GM21423 (cell line): ENCODE measurements around the gene USP40.
A peak's percentile ranks its signal among the peaks of the same experiment; 100 is the strongest.

Experiments used
- ATAC-seq: cut with Tn5 transposase; IDR thresholded peaks from one replicate; pipeline ENCODE4 v1.9.1; 2021; ENCODE audit warnings: mild to moderate bottlenecking, moderate library complexity; ENCODE audit not compliant: unreplicated experiment

Gene USP40

DNA sequence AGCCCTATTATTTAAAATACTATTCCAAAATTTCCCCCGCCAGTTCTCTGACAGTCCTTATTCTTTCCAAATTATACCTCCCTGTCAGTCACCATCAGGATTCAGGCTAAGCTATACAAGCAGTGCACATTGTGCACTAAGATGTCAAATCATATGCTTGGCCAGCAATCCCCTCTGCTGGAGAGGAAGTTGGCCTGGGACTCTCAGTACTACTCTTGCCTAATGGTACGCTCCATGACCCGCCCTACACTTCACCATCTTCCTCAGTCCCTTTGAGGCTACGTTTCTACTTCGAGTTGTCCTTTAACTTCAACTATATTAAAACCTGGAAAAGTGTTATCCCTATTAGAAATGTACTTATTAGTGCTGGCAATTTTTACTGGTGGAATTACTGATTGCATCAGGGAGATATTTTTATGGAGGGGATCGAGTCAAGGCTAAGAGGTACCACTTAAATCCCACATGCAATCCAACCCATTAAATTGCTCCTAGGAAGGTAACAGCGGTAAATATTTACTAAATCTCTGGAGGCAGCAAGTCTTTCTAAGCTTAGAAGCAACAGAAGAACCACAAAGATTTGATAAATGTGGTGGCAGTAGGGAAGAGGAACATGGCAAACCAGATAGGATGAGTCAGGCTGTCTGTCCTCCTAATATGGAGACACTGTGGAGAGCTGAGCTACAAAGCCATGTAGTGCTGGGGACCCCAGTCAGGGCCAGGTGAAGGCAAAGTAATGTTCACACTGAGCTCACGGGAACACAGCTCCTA, 2.7 kb downstream of the USP40 start:
- ATAC-seq, result no peak

DNA sequence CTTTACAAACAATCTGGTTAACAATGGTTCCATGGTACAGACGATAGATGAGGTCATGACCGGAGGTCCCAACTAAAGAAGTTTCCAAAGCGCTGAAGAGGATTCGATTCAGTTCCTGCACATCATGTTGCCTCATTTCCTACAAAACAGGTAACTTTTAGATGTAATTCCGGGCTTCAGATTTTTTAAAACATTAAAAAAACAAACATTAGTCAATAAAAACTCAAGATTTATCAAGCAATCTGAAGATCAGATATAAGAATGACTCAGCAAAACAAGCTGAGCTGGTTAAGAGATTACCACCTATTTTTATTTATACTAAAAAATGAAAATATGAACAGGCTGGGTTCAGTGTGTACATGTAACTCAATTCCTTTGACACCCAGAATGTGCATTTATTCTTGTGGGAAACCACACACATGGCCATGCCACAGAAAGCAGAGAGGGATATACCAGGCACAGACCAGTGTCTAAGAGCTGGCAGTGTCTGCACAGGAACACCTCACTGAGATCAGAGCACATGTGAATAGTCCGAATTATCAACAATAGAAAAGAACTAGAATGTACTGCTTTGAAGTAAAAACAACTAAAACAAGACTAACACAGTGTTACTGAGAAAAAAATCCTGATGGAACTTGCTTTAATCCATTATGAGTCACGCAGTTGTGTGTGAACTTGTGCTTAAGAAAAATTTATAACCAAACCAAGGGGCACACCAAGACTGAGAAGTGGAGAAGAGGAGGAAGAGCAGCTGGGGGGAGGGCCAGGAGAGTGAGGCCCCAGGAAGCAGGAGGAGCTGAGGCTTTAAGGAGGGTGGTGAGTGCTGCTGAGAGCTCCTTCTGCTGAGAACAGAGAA, 9.5 kb downstream of the USP40 start:
- ATAC-seq, result no peak

DNA sequence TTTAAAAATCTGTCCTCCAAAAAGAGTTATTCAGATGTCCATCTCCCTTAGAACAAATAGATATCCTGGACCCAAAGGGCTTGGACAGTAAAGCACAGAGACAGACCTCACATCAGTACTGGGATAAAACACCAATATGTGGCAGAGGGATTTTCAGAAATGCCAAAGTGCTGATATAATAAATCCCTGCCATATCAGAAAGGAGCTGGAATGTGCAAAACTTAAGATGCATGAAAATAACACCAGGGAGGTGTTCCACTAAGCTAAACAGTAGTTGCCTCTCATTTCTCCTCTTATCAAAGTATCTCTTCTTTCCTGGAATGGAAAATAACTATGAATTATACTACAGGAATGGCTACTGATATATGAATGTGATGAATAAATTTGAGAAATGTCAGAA, 13.2 kb downstream of the USP40 start:
- ATAC-seq, result no peak

DNA sequence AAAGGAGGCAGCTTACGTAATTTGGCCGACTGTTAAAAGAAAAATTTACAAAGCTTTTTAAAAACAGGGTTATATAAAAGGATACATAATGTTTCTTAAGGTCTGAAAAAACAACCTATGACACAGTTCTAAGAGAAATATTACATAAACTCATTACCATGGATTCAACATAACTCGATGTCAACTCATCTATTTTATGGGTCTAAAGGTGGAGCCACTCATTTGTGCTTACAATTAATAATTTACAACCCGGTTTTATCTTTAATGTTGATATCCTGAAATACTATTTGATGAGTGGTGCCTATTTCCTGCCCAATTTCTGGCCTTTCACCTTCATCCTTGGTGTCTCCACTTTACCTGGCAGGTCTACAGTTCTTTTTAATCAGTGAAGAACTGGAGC, 15.1 kb downstream of the USP40 start:
- ATAC-seq, result no peak

DNA sequence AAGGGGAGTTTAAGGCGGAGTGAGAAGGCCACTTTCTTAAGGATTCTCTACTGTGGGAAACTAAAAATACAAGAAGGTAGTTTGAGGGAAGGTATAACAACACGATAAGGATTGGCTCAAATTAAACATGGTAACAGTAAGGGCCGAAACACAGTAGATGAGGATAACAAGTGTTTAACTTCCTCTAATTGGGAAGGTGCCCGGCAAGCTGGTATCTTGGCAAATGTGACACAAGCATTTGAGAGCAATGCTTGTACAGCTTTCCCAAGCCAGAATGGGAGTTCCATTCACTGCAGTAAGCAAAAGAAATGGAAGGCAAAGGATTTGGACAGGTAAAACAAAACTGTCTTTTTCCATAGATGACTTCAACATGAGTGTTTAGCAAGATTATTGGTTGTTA, 19.8 kb downstream of the USP40 start:
- no peak for ATAC-seq

DNA sequence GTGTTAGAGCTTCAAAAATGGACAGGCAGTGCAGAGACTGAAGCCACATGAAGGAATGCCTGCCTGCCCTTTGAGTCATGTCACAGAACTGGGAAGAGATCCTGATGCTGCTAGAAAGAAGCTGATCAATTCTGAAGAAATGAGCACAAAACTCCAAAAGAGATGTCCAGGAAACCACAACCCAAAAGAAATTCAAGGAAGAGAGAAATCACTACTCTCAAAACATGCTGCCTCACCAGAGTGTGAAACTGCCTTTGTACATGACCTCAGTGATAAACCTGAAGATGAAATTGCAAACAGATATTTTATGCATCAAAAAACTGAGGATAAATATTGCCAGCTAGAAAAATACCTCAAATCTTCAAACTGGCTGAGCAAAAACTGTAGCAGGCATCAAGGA, 20.5 kb downstream of the USP40 start:
- no peak for ATAC-seq

DNA sequence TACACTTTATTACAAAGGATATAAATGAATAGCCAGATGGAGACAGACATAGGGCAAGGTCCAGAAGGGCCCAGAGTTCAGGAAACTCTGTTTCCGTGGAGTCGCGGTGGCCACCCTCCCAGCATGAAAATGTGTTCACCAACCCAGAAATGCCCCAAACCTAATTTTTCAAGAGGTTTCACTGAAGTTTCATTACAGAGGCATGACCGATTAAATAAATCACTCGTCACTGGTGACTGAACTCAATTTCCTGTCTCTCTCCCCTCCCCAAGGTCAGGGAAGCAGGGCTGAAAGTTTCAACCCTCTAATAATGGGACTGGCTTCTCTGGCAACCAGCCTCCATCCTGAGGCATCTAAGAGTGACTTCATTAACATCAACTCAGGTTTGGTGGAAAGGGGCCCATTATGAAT, 22.4 kb downstream of the USP40 start:
- ATAC-seq, result no peak

DNA sequence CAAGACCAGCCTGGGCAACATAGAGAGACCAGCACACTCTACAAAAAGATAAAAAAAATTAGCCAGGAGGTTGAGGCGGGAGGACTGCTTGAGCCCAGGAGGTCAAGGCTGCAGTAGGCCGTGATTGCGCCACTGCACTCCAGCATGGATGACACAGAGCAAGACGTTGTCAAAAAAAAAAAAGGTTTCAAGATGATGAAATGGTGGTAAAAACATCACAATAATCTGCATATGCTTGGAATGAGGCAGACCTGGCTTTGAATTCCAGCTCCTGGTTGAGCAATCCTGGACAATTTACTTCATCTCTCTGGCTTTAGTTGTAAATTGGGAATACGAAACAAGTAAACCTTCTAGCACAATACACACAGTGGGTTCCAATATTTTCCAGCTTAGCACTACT, 24.1 kb downstream of the USP40 start:
- ATAC-seq, result no peak

DNA sequence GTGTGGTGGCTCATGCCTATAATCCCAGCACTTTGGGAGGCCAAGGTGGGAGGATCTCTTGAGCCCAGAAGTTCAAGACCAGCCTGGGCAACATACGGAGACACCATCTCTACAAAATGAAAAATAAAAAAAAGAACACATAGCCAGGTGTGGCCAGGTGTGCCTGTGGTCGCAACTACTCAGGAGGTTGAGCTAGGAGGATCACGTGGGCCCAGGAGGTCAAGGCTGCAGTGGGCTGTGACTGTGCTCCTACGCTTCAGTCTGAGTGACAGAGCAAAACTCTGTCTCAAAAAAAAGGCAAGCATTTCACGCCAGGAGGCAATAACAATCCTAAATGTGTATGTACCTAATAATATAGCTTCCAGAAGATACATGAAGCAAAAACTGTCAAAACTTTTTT, 27.8 kb downstream of the USP40 start:
- no peak for ATAC-seq

DNA sequence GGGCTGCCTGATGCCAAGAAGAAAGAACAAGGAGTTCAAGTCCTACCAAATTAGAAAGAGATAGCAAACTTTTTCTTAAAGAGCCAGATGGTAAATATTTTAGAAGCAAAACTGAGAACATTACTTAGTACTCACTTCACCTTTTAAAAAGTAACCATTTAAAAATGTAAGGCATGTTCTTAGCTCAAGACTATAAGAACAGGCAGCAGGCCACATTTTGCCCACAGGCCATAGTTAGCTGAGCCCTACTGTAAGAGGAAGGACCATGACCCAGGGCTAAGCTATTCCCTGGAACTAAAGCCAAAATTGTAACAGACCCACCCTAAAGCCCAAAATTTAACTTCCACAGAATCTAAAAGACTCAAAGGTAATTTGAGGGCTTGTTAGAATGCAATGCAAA, 31.3 kb downstream of the USP40 start:
- no peak for ATAC-seq

DNA sequence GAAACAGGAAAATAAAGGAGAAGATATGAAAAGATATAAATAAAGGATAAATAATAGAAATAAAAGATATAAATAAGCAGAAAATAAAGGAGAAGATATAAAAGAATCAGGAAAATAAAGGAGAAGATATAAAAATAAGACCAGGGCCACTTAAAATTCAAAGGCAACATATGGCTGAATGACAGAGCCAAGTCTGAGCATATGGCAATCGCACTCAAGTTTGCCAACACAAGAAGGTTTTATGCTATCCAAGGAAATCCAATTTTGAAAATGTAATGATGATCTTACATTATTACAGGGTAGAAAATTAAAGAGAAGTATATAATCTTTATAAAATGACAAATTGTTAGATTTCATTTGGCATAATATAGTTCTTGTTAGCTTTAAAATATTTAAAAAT, 33.6 kb downstream of the USP40 start:
- no peak for ATAC-seq

DNA sequence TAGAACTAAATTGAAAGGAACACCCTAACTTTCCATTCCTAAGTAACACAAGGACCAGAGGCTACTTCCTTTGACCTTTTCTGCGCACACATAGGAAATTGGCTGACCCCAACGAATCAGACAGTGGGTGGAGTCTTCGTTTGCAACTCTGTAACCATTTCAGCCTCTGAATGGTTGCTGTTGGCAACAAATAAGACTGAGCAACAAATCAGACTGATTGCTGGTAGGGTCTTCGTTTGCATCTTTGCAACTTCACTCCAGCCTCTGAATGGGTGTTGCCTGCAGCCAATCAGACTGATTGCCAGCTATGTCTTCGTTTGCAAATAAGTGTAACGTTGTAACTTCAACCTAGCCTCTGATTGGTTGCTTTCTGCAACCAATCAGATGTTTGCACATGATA, 34.6 kb downstream of the USP40 start:
- ATAC-seq, result no peak

DNA sequence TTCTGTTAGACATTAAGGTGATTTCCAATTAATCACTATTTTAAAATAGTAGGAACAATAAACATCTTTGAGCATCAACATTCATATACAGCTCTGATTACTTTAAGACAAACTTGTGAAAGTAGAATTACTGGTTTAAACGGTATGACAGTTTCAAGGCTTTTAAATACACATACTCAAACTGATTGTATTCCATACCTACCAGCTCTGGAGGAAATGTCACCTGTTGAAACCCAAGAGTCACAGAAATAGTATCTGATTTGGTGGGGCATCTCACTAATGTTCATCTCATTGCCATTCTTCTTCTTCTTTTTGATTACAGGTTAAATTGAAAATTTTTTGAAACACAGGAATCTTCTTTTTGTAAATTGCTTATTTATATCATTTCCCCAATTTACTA, 36.2 kb downstream of the USP40 start:
- no peak for ATAC-seq

DNA sequence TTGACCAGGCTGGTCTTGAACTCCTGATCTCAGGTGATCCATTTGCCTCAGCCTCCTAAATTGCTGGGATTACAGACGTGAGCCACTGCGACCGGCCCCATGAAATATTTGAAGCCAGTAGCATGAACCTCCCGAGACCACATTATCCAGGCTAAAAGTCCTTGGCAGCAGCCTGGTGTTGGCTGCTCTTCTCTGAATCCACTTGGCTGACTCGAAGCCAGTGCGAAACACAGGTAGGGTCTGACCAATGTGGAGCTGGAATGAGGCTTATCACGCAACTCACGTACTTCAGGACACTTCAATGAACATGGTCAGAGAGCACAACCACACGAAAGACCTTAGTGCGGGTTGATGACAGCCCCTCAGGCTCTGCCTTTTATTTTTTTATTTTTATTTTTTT, 38.4 kb downstream of the USP40 start:
- ATAC-seq, result no peak

DNA sequence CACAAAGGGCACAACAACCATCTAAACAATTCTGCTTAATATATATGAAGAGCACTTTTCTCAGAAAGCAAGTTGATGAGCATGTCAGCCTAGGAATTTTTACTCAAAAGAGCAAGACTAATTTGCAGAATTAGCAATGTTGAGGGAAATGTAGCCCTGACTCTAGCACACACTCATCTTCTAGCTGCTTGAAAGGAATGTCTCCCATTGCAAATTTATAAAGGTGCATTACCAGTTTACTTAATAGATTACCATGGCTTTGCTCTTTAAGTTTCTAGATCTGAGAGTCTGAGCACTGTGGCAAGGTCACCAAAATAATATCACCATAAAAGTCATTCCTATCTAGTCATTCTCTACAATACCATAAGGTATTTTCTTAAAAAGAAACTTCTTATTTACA, 40.8 kb downstream of the USP40 start:
- no peak for ATAC-seq

DNA sequence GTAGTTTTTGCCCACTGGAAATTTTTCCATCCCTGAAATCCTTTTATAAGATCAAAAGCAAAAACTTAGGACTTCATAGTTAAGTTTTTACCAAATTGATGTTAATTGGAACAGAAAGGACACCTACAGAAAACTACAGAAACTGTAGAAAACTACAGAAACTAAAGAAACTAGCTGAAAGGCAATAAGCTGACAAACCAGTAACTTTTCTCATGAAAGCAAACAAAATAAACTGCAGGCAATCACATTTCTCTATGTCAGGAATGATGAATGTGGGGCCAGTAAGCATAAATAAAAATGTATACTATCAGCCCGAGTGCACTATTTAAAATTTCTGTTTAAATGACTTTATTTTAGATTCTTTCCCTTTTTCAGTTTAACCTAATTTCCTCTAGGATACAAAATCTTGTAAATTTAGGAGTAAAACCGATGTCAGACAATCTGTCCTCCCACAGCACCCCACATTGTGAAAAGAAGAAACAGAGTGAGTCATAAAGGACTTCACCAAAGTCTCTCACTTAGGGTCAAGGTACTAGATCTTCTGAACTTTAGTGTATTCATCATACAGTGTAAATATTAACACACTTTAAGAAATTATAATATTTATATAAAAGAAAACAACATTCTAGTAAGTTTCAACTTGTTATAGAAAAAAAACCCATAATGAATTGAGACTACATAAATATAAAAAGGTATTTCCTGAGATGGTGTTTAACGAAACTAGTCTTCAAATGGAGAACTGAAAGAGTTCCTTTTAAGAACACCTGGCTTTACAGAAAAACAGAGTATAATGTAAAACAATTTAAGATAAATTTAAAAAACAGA, 46.6 kb downstream of the USP40 start:
- peak; percentile 90 for ATAC-seq

DNA sequence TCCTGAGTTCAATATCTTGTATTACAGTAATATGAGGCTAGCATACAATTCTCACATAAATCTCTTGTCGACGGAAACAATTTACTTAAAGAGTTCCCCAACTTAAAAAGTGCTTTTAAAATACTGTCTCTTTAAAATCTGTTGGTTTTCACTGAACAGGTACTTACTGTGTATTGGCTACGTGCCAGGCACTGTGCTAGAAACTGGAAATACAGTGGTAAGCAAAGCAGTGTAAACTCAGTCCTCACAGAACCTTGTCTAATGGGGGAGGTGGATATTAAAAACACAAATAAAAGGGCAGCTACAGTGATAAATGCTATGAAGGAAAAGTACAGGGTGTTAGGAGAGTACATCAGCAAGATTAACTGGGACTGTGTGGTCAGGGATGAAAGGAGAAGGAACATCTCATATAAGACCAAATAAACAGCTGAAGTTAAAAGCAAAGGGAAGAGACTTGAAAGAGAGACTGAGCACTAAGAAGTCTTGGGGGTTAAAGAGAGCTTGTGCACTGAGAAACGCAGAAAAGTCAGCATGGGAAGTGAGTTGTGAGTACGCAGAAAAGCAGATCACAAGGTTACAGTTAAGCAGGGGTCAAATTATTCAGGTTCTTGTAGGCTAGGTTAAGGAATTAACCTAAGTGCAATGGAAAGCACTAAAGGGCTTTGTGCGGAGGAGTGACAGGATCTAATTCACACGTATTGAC, 52.5 kb downstream of the USP40 start:
- no peak for ATAC-seq

DNA sequence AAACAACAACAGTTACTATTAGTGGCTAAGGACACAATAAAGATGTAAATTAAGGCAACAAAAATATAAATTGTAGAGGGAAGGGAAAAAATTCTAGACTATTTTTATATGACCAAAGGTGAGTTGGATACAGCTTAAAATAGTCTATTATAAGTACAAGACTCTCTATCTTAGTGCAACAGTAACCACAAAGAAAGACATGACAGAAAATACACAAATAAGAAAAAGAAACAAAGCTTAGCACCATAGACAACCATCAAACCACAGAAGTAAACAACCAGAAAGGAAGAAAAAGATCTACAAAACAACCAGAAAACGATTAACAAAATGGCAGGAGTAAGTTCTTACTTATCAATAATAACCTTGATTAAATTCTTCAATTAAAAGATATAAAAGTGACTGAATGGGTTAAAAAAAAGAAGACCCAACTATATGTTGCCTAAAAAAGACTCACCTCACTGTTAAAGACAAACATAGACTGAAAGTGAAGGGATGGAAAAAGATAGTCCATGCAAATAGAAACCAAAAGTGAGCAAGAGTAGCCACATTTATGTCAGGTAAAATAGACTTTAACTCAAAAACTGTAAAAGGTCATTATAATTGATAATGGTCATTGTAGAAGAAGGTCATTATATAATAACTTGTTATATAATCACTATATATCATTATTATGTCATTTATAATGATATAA, 62.5 kb downstream of the USP40 start:
- ATAC-seq, result no peak

DNA sequence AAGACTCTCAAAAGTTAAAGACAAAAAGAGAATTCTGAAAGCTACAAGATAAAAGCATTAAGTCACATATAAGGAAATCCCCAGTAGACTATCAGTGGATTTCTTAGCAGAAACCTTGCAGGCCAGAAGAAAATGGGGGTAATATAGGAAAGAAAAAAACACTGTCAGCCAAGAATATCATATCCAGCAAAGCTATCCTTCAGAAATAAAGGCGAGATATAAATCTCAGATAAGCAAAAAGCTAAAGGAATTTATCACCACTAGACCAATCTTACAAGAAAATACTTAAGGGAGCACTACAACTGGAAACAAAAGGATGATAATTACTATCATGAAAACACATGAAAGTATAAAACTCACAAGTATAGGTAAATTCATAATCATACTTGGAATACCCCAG, 63.1 kb downstream of the USP40 start:
- ATAC-seq, result no peak
